SK-N-SH (cell line): ENCODE results near the gene ZMAT2. TPM values are rescaled to one million over a fixed set of nuclear protein-coding genes. Genes with fewer than 3 reads are reported as not detected.

Source experiments
- CTCF ChIA-PET: fragments of 300-600, 350-600 bp; formaldehyde crosslinking; extraction: SDS; loops from one replicate; lab custom pipeline; 2021; lab: Yijun Ruan, JAX
- POLR2A ChIA-PET: fragments of 350-600 bp; sonication (Branson Sonifier 250); formaldehyde crosslinking; extraction: SDS; loops from one replicate; lab custom pipeline; 2020; ENCODE audit warnings: antibody characterized with exemption, inconsistent platforms; lab: Yijun Ruan, JAX
- DNase-seq: peaks from one replicate; pipeline ENCODE4 v3.0.0; 2012
- H2AFZ ChIP-seq: fragments of 200-600 bp; sonication (generic); 2 replicates; pipeline ENCODE4 v1.8.1; 2016; ENCODE audit warnings: antibody characterized with exemption, mild to moderate bottlenecking, low read depth
- H3F3A ChIP-seq: fragments of 200-600 bp; sonication (generic); replicated peaks from 2 replicates; pipeline ENCODE3; 2016; ENCODE audit warnings: antibody characterized with exemption, mild to moderate bottlenecking; ENCODE audit not compliant: insufficient read depth
- H3K27ac ChIP-seq, 2 experiments: fragments of 200-500 bp in 1 of 2; fragments of 200-600 bp in 1 of 2; sonication (Bioruptor generic) in 1 of 2; sonication (generic), shearing (Covaris generic) in 1 of 2; 2 replicates each; pipeline versions ENCODE4 v1.5.1 to v1.6.1; 2014 to 2016; ENCODE audit warnings: low read depth in 2 of 2, inconsistent platforms in 1 of 2, low read length in 1 of 2, mild to moderate bottlenecking in 1 of 2, mixed read lengths in 1 of 2
- H3K27me3 ChIP-seq: fragments of 200-600 bp; sonication (generic), shearing (Covaris generic); 2 replicates; pipeline ENCODE4 v1.6.1; 2016; ENCODE audit warnings: mixed run types; ENCODE audit not compliant: insufficient read depth
- H3K36me3 ChIP-seq, 2 experiments: fragments of 200-500 bp in 1 of 2; fragments of 200-600 bp in 1 of 2; sonication (Bioruptor generic) in 1 of 2; sonication (generic) in 1 of 2; replicated peaks in 1 of 2; 2 replicates each; pipeline versions ENCODE3 to v1.5.1; 2014 to 2016; ENCODE audit warnings: low read length in 1 of 2, mild to moderate bottlenecking in 1 of 2; ENCODE audit not compliant: insufficient read depth in 2 of 2, control insufficient read depth in 1 of 2
- H3K4me1 ChIP-seq, 2 experiments: fragments of 200-500 bp in 1 of 2; fragments of 200-600 bp in 1 of 2; sonication (Bioruptor generic) in 1 of 2; sonication (generic), shearing (Covaris generic) in 1 of 2; 2 replicates each; pipeline versions ENCODE4 v1.5.1 to v1.6.1; 2014 to 2016; ENCODE audit warnings: low read depth in 1 of 2, low read length in 1 of 2, mixed run types in 1 of 2; ENCODE audit not compliant: insufficient read depth in 2 of 2, control insufficient read depth in 1 of 2
- H3K4me2 ChIP-seq: fragments of 200-600 bp; sonication (generic), shearing (Covaris generic); 2 replicates; pipeline ENCODE4 v1.6.1; 2017; ENCODE audit warnings: mixed run types
- H3K4me3 ChIP-seq, 2 experiments: fragments of 200-500 bp in 1 of 2; fragments of 200-600 bp in 1 of 2; sonication (Bioruptor generic) in 1 of 2; sonication (generic), shearing (Covaris generic) in 1 of 2; 2 replicates each; pipeline versions ENCODE4 v1.5.1 to v1.8.1; 2014 to 2016; ENCODE audit warnings: low read depth in 2 of 2, inconsistent platforms in 1 of 2, low read length in 1 of 2, mild to moderate bottlenecking in 1 of 2, mixed read lengths in 1 of 2, moderate library complexity in 1 of 2
- H3K79me2 ChIP-seq: fragments of 200-600 bp; sonication (generic); 2 replicates; pipeline ENCODE4 v1.8.1; 2017; ENCODE audit warnings: mild to moderate bottlenecking; ENCODE audit not compliant: insufficient read depth
- H3K9ac ChIP-seq: fragments of 200-600 bp; sonication (generic); 2 replicates; pipeline ENCODE4 v1.6.1; 2017; ENCODE audit warnings: mixed run types
- H3K9me2 ChIP-seq: fragments of 200-600 bp; sonication (generic); 2 replicates; pipeline ENCODE4 v1.6.1; 2017; ENCODE audit warnings: mixed run types
- H3K9me3 ChIP-seq: fragments of 200-600 bp; sonication (generic); 2 replicates; pipeline ENCODE4 v1.6.1; 2017; ENCODE audit warnings: mixed run types, mild to moderate bottlenecking, moderate library complexity
- H4K20me1 ChIP-seq: fragments of 200-600 bp; sonication (generic); 2 replicates; pipeline ENCODE4 v1.6.1; 2017; ENCODE audit warnings: mild to moderate bottlenecking, mixed run types; ENCODE audit not compliant: insufficient read depth
- ELF1 ChIP-seq: IDR thresholded peaks from 2 replicates; pipeline ENCODE4 v1.4.0; 2012
- EP300 ChIP-seq, 2 experiments: IDR thresholded peaks; 2 replicates each; pipeline versions ENCODE4 v1.4.0 to v1.6.1; 2012; ENCODE audit warnings: borderline replicate concordance in 1 of 2, low read depth in 1 of 2, low read length in 1 of 2
- FOSL2 ChIP-seq: IDR thresholded peaks from 2 replicates; pipeline ENCODE4 v1.4.0; 2012; ENCODE audit warnings: low read depth, mild to moderate bottlenecking, moderate library complexity, borderline replicate concordance
- FOXJ3 ChIP-seq: sonication (generic); formaldehyde crosslinking; IDR thresholded peaks from 2 replicates; pipeline ENCODE4 v1.5.1; 2020; ENCODE audit warnings: mild to moderate bottlenecking, missing genetic modification reagents
- FOXM1 ChIP-seq: IDR thresholded peaks from 2 replicates; pipeline ENCODE4 v1.4.0; 2012; ENCODE audit warnings: low read depth, mild to moderate bottlenecking
- GABPA ChIP-seq: IDR thresholded peaks from 2 replicates; pipeline ENCODE4 v1.4.0; 2012; ENCODE audit warnings: low read depth, mild to moderate bottlenecking
- GATA2 ChIP-seq: sonication (generic); formaldehyde crosslinking; IDR thresholded peaks from 2 replicates; pipeline ENCODE4 v1.5.0; 2020; ENCODE audit warnings: mild to moderate bottlenecking, missing genetic modification reagents
- JUND ChIP-seq: IDR thresholded peaks from 2 replicates; pipeline ENCODE4 v1.4.0; 2012
- MAX ChIP-seq: IDR thresholded peaks from 2 replicates; pipeline ENCODE4 v1.4.0; 2012; ENCODE audit warnings: low read depth
- MEF2A ChIP-seq: IDR thresholded peaks from 2 replicates; pipeline ENCODE4 v1.4.0; 2012; ENCODE audit warnings: low read depth, borderline replicate concordance
- NRF1 ChIP-seq: IDR thresholded peaks from 2 replicates; pipeline ENCODE4 v1.6.1; 2012; ENCODE audit warnings: low read depth, mild to moderate bottlenecking, low read length
- POLR2AphosphoS5 ChIP-seq: IDR thresholded peaks from 2 replicates; pipeline ENCODE4 v1.6.1; 2012; ENCODE audit warnings: low read depth, low read length
- RAD21 ChIP-seq: IDR thresholded peaks from 2 replicates; pipeline ENCODE4 v1.6.1; 2012; ENCODE audit warnings: mild to moderate bottlenecking, low read length
- SMC3 ChIP-seq: IDR thresholded peaks from 2 replicates; pipeline ENCODE4 v1.6.1; 2012; ENCODE audit warnings: low read depth, low read length, improper control_type of control experiment
- USF2 ChIP-seq: fragments of 150-350 bp; IDR thresholded peaks from 2 replicates; pipeline ENCODE4 v1.6.1; 2017; ENCODE audit warnings: antibody characterized with exemption, low read length, low read depth, borderline replicate concordance
- YY1 ChIP-seq: IDR thresholded peaks from 2 replicates; pipeline ENCODE4 v1.4.0; 2012; ENCODE audit warnings: low read depth, mild to moderate bottlenecking
- WGBS: methylation state at CpG from one replicate; pipeline ENCODE4 v1.1.6; 2017; ENCODE audit warnings: low lambda C conversion rate; 5-methylcytosine and 5-hydroxymethylcytosine counted together
- polyA plus RNA-seq, 3 experiments: library from polyadenylated mRNA; depleted of rRNA; stranded (reverse); fragments of >200 nt; gene quantifications; 2 replicates each; pipeline ENCODE4 v1.2.3, GENCODE V29; 2012
- TF ChIP-seq, protein P1 (sequence below): fragments of 200-600 bp; sonication (generic); IDR thresholded peaks from 2 replicates; pipeline ENCODE4 v1.6.1; 2017; ENCODE audit warnings: antibody characterized with exemption, mild to moderate bottlenecking, moderate library complexity
- TF ChIP-seq, protein P2 (sequence below): fragments of 150-350 bp; IDR thresholded peaks from 2 replicates; pipeline ENCODE4 v1.6.1; 2016; ENCODE audit warnings: mild to moderate bottlenecking, low read depth, low read length
- TF ChIP-seq, protein P3 (sequence below): IDR thresholded peaks from 2 replicates; pipeline ENCODE4; 2012

The ZMAT2 gene
- polyA plus RNA-seq, 1 of the 3 experiments (the other 2 are of a cell fraction), result 30.9 TPM

- no peak for DNase-seq
- peaks cover 18% of the 10 kb centered on the region for H3F3A ChIP-seq
- no peaks in the 10 kb centered on the region for H4K20me1 ChIP-seq
- peaks cover 60% of the 10 kb centered on the region for H3K79me2 ChIP-seq
- peaks cover 56 to 74% of the 10 kb centered on the region in 2 experiments for H3K36me3 ChIP-seq
- no peaks in the 10 kb centered on the region for H3K9me3 ChIP-seq
- H3K27me3 ChIP-seq, result no peaks in the 10 kb centered on the region
- no peak overlapping the region for H3K27ac ChIP-seq
- H3K4me3 ChIP-seq, result no peak overlapping the region
- no peak overlapping the region; the same call in 1 of the 2 replicates for H3K9ac ChIP-seq
- ChIA-PET CTCF (no interaction called here), POLR2A (no interaction called here)
- TF ChIP-seq RAD21, result no peak
- no peak for TF ChIP-seq JUND
- TF ChIP-seq, protein P1, sequence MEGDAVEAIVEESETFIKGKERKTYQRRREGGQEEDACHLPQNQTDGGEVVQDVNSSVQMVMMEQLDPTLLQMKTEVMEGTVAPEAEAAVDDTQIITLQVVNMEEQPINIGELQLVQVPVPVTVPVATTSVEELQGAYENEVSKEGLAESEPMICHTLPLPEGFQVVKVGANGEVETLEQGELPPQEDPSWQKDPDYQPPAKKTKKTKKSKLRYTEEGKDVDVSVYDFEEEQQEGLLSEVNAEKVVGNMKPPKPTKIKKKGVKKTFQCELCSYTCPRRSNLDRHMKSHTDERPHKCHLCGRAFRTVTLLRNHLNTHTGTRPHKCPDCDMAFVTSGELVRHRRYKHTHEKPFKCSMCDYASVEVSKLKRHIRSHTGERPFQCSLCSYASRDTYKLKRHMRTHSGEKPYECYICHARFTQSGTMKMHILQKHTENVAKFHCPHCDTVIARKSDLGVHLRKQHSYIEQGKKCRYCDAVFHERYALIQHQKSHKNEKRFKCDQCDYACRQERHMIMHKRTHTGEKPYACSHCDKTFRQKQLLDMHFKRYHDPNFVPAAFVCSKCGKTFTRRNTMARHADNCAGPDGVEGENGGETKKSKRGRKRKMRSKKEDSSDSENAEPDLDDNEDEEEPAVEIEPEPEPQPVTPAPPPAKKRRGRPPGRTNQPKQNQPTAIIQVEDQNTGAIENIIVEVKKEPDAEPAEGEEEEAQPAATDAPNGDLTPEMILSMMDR, result no peak
- no peak for TF ChIP-seq YY1
- no peak for TF ChIP-seq GABPA
- no peak for TF ChIP-seq FOSL2
- TF ChIP-seq, protein P2, sequence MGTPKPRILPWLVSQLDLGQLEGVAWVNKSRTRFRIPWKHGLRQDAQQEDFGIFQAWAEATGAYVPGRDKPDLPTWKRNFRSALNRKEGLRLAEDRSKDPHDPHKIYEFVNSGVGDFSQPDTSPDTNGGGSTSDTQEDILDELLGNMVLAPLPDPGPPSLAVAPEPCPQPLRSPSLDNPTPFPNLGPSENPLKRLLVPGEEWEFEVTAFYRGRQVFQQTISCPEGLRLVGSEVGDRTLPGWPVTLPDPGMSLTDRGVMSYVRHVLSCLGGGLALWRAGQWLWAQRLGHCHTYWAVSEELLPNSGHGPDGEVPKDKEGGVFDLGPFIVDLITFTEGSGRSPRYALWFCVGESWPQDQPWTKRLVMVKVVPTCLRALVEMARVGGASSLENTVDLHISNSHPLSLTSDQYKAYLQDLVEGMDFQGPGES, result no peak
- no peak for TF ChIP-seq USF2
- no peak for TF ChIP-seq NRF1
- no peak for TF ChIP-seq GATA2 (CRISPR knock-in tag)
- TF ChIP-seq ELF1, result no peak
- TF ChIP-seq MAX, result no peak
- peaks cover 0 to 12% of the 10 kb centered on the region in 2 experiments; a peak in 2 of 4 replicates for H3K4me1 ChIP-seq
- H3K4me2 ChIP-seq, result no peak overlapping the region
- H3K9me2 ChIP-seq, result no peaks in the 10 kb centered on the region
- WGBS, result 81% methylated on average over 5 of the region's 5 CpGs
- no peak overlapping the region for H2AFZ ChIP-seq
Measured at GRCh38 chr5:140694276-140694675, 6.0 kb upstream of the ZMAT2 start.

- Histone ChIP-seq H3K9ac (no peak overlapping the region), H3K27ac (no peak overlapping the region), H4K20me1 (no peaks in the 10 kb centered on the region), H3K27me3 (no peaks in the 10 kb centered on the region), H3K9me3 (no peaks in the 10 kb centered on the region), H3F3A (peaks cover 18% of the 10 kb centered on the region), H2AFZ (no peak overlapping the region), H3K79me2 (peaks cover 56% of the 10 kb centered on the region), H3K9me2 (no peaks in the 10 kb centered on the region), H3K4me1 (peaks cover 0 to 16% of the 10 kb centered on the region in 2 experiments; a peak in 3 of 4 replicates), H3K4me3 (no peak overlapping the region), H3K4me2 (no peak overlapping the region), H3K36me3 (peaks cover 71 to 75% of the 10 kb centered on the region in 2 experiments)
- ChIA-PET POLR2A (no interaction called here), CTCF (interaction anchor here (1.9 to 2.2 kb wide), 2 partner anchors 23 to 324 kb away, joined by 6 read pairs; no protein-coding TSS in a partner anchor)
- DNase-seq, result no peak
- 96% methylated on average over 4 of the region's 4 CpGs for WGBS
- TF ChIP-seq, protein P3, sequence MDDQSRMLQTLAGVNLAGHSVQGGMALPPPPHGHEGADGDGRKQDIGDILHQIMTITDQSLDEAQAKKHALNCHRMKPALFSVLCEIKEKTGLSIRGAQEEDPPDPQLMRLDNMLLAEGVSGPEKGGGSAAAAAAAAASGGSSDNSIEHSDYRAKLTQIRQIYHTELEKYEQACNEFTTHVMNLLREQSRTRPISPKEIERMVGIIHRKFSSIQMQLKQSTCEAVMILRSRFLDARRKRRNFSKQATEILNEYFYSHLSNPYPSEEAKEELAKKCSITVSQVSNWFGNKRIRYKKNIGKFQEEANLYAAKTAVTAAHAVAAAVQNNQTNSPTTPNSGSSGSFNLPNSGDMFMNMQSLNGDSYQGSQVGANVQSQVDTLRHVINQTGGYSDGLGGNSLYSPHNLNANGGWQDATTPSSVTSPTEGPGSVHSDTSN, result no peak
- no peak for TF ChIP-seq POLR2AphosphoS5
- no peak for TF ChIP-seq EP300 (IDR thresholded peaks at IDR 0.05; ENCODE audit: borderline replicate concordance in 1 of 2, low read depth in 1 of 2, low read length in 1 of 2)
- TF ChIP-seq ELF1, result no peak
- no peak for TF ChIP-seq MAX
- no peak for TF ChIP-seq FOXM1
- no peak for TF ChIP-seq FOXJ3 (CRISPR knock-in tag)
- no peak for TF ChIP-seq SMC3
- no peak for TF ChIP-seq GABPA
- TF ChIP-seq RAD21, result no peak
- TF ChIP-seq MEF2A, result no peak
Measured at GRCh38 chr5:140696891-140697492, 3.3 kb upstream of the ZMAT2 start.
